ENCODE results near the gene DDX39B. TPM values are rescaled to one million over a fixed set of nuclear protein-coding genes. Genes with fewer than 3 reads are reported as not detected.
"Not testable (repeated sequence)": the region's sequence is repeated elsewhere in the genome, so short reads cannot be mapped to it uniquely, and the experiment has no call there.

The DDX39B gene
- total RNA-seq, 4 donors from 2014 or later: 119 to 429 (median 282) TPM

- intact Hi-C loops (cut with DNase I; ENCODE audit: low total_unique reads): no loop called here
- Histone ChIP-seq H3K4me3 (peak overlapping the region; percentile 38 to 44), H3K27me3 (no peaks in the 10 kb centered on the region), H3K27ac (peak overlapping the region; percentile 76 to 83), H3K36me3 (no peaks in the 10 kb centered on the region), H3K4me1 (peaks cover 0 to 3% of the 10 kb centered on the region in 2 donors), H3K9me3 (no peaks in the 10 kb centered on the region)
- TF ChIP-seq CTCF (IDR thresholded peaks at IDR 0.05): peak; percentile 64 to 81 (median 71)
- TF ChIP-seq POLR2A (IDR thresholded peaks at IDR 0.05): no peak
- peak; percentile 69 to 70 for DNase-seq
Measured at GRCh38 chr6:31493875-31494694, 47.7 kb downstream of the DDX39B start.

GRCh38 chr6:31493550-31493874 lies 48.3 kb downstream of the DDX39B start:
- H3K27me3 ChIP-seq; DNase-seq; H3K36me3 ChIP-seq; intact Hi-C loops (cut with DNase I; ENCODE audit: low total_unique reads); H3K4me1 ChIP-seq; H3K9me3 ChIP-seq: not testable (repeated sequence)
- Histone ChIP-seq H3K4me3 (peak overlapping the region; percentile 38 to 44), H3K27ac (peak overlapping the region; percentile 76 to 83)

- Histone ChIP-seq H3K9me3 (no peaks in the 10 kb centered on the region), H3K36me3 (no peaks in the 10 kb centered on the region), H3K27ac (no peak overlapping the region), H3K27me3 (no peaks in the 10 kb centered on the region), H3K4me1 (no peaks in the 10 kb centered on the region), H3K4me3 (no peak overlapping the region)
- no peak for DNase-seq
- TF ChIP-seq CTCF (IDR thresholded peaks at IDR 0.05) (no peak), POLR2A (IDR thresholded peaks at IDR 0.05) (no peak)
- intact Hi-C loops (cut with DNase I; ENCODE audit: low total_unique reads): no loop called here
Measured at GRCh38 chr6:31490115-31490873, 51.5 kb downstream of the DDX39B start.

- Histone ChIP-seq H3K27me3 (no peaks in the 10 kb centered on the region), H3K27ac (no peak overlapping the region), H3K4me3 (no peak overlapping the region), H3K9me3 (no peaks in the 10 kb centered on the region), H3K4me1 (no peaks in the 10 kb centered on the region), H3K36me3 (no peaks in the 10 kb centered on the region)
- intact Hi-C loops (cut with DNase I; ENCODE audit: low total_unique reads): no loop called here
- TF ChIP-seq POLR2A (IDR thresholded peaks at IDR 0.05): no peak
- TF ChIP-seq CTCF (IDR thresholded peaks at IDR 0.05): no peak
- DNase-seq: no peak
Measured at GRCh38 chr6:31489086-31489485, 52.7 kb downstream of the DDX39B start.

- H3K4me3 ChIP-seq; H3K27me3 ChIP-seq; H3K27ac ChIP-seq; H3K4me1 ChIP-seq; intact Hi-C loops (cut with DNase I; ENCODE audit: low total_unique reads); H3K36me3 ChIP-seq; H3K9me3 ChIP-seq; DNase-seq: not testable (repeated sequence)
Measured at GRCh38 chr6:31487674-31488073, 54.1 kb downstream of the DDX39B start.

GRCh38 chr6:31486065-31486837 lies 55.6 kb downstream of the DDX39B start:
- H3K36me3 ChIP-seq; H3K4me1 ChIP-seq; DNase-seq; H3K4me3 ChIP-seq; H3K9me3 ChIP-seq; H3K27me3 ChIP-seq; intact Hi-C loops (cut with DNase I; ENCODE audit: low total_unique reads); H3K27ac ChIP-seq: not testable (repeated sequence)
